HG03139 (cell line): ENCODE measurements around the gene WDR20.
"Not testable (repeated sequence)": the region's sequence is repeated elsewhere in the genome, so short reads cannot be mapped to it uniquely, and the experiment has no call there.

Source experiments
- ATAC-seq: cut with Tn5 transposase; IDR thresholded peaks from one replicate; pipeline ENCODE4 v1.9.1; 2021; ENCODE audit not compliant: unreplicated experiment

WDR20 gene

GRCh38 chr14:102139286-102140026 is at the start of gene WDR20:
Gene WDR20, plus strand, starts transcription at chr14:102139897. Its CDS starts 27 bp downstream, at chr14:102139924.
- ATAC-seq = peak; percentile 87

GRCh38 chr14:102090713-102091112 is 49.0 kb upstream of the WDR20 start:
- no peak for ATAC-seq

GRCh38 chr14:102092806-102093205 is 46.9 kb upstream of the WDR20 start:
- ATAC-seq = no peak

GRCh38 chr14:102094101-102094500 is 45.6 kb upstream of the WDR20 start:
- no peak for ATAC-seq

GRCh38 chr14:102095231-102095870 is 44.3 kb upstream of the WDR20 start:
- no peak for ATAC-seq

GRCh38 chr14:102095871-102096568 is 43.7 kb upstream of the WDR20 start:
- no peak for ATAC-seq

- ATAC-seq = no peak
These were observed 43.0 kb upstream of the WDR20 start for GRCh38 chr14:102096569-102097188.

- ATAC-seq = no peak
These were observed 42.1 kb upstream of the WDR20 start for GRCh38 chr14:102097441-102098135.

GRCh38 chr14:102103062-102103695 is 36.5 kb upstream of the WDR20 start:
- no peak for ATAC-seq

GRCh38 chr14:102105369-102105768 is 34.3 kb upstream of the WDR20 start:
- ATAC-seq = no peak

- not testable (repeated sequence) for ATAC-seq
These were observed 30.4 kb upstream of the WDR20 start for GRCh38 chr14:102109332-102109731.

- no peak for ATAC-seq
These were observed 28.6 kb upstream of the WDR20 start for GRCh38 chr14:102111101-102111500.

- no peak for ATAC-seq
These were observed 23.1 kb upstream of the WDR20 start for GRCh38 chr14:102116361-102117180.

- no peak for ATAC-seq
These were observed 21.8 kb upstream of the WDR20 start for GRCh38 chr14:102117852-102118251.

- ATAC-seq = no peak
These were observed 18.8 kb upstream of the WDR20 start for GRCh38 chr14:102120888-102121287.

GRCh38 chr14:102121567-102121966 is 18.1 kb upstream of the WDR20 start:
- no peak for ATAC-seq

- no peak for ATAC-seq
These were observed 15.3 kb upstream of the WDR20 start for GRCh38 chr14:102124419-102124818.

GRCh38 chr14:102125546-102125945 is 14.2 kb upstream of the WDR20 start:
- no peak for ATAC-seq

- ATAC-seq = no peak
These were observed 12.8 kb upstream of the WDR20 start for GRCh38 chr14:102126807-102127455.
